Measurements from ENCODE around the gene PCBP2.
A peak's percentile ranks its signal among the peaks of the same experiment; 100 is the strongest.

The PCBP2 gene

DNA sequence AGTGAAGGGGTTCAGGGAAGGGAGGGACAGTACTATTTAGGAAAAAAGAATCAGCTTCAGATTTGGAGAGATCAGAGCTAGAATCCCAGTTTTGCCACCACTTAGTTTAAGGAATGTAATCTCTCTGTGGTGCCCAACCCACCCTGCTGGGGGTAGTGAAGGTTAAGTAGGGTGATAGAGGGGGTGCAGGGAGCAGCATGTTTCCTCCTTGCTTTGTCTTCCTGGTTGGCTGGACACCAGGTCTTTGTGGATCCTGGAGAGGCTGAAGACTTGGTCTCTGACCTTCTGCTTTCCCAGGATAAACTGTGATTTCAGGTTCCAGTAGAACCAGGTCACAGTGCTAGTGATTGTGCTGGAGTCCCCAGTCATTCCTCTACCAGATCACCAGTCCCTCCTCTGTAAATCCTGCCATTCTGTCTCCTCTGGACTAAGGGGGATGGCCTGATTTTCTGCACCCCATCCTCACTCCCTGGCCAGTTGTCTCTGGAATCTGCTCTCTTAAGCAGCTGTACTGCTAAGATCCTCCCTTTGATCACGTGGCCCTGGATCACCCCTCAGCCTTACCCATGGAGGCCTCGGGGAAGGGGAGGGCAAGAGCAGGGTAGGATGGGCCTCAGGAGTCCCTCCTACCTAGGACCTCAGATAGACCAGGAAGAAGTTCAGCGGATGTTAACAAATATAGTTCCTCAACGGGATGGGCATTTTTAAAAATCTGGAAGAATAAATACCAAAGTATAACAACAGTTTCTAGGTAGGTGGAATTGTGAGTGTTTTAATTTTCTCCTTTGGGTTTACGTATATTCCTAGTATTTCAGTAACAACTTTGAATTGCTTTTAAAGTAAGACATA, 44.2 kb downstream of the PCBP2 start:
- H3K27ac ChIP-seq (ENCODE audit: low read depth, low read length, severe bottlenecking) = peak overlapping the region; percentile 24
- H3K36me3 ChIP-seq (ENCODE audit: control insufficient read depth, insufficient read depth, low read length) = peaks cover 9% of the 10 kb centered on the region
- no peak overlapping the region for H3K4me3 ChIP-seq (ENCODE audit: extremely low read depth, insufficient read depth, low read length, poor library complexity, severe bottlenecking)
- no peaks in the 10 kb centered on the region for H3K9me3 ChIP-seq (ENCODE audit: control insufficient read depth, low read length)
- H3K4me1 ChIP-seq (ENCODE audit: control insufficient read depth, insufficient read depth, low read length, poor library complexity, severe bottlenecking) = peaks cover 30% of the 10 kb centered on the region
- WGBS, 2 experiments (ENCODE audit: insufficient coverage in 2 of 2) = 100% methylated on average over 1 of the region's 5 CpGs; no CpG with 5 or more reads in 1 of the 2 experiments

DNA sequence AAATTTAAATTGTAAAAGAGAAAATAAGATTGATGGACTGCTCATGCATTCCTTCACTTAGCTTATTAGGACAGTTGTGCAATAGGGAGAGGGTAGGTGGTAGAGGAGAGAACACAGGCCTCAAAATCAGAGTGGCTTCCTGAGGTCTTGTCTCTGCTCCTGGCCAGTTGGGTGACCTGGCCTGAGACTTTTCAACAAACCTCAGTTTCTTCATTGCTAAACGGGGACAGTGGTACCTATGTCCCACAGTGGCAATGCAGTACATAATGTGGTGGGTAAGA, 44.8 kb downstream of the PCBP2 start:
- Histone ChIP-seq H3K27ac (ENCODE audit: low read depth, low read length, severe bottlenecking) (no peak overlapping the region), H3K36me3 (ENCODE audit: control insufficient read depth, insufficient read depth, low read length) (peaks cover 9% of the 10 kb centered on the region), H3K9me3 (ENCODE audit: control insufficient read depth, low read length) (no peaks in the 10 kb centered on the region), H3K4me3 (ENCODE audit: extremely low read depth, insufficient read depth, low read length, poor library complexity, severe bottlenecking) (no peak overlapping the region), H3K4me1 (ENCODE audit: control insufficient read depth, insufficient read depth, low read length, poor library complexity, severe bottlenecking) (peaks cover 33% of the 10 kb centered on the region)
- WGBS, 2 experiments (ENCODE audit: insufficient coverage in 2 of 2) = no CpG with 5 or more reads among the region's 1 CpG

DNA sequence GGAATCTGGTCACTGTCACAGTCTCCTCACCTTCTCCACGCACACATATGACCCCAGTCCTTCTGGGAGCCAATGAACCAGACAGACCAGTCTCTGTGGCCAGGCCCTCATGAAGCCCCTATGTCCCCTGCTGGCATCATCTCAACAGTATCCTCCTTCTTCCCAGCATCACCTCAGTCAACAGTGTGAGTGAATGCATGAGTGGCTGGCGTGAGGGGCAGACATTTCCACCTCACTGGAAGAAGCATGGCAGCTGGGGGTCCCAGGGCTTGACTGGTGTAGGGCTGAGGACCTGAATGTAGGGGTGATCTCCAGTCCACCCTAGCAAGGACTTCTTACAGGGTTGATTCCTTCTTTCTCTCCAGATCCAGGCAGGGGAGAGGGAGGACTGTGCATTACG, 45.6 kb downstream of the PCBP2 start:
- no peak overlapping the region for H3K27ac ChIP-seq (ENCODE audit: low read depth, low read length, severe bottlenecking)
- H3K4me3 ChIP-seq (ENCODE audit: extremely low read depth, insufficient read depth, low read length, poor library complexity, severe bottlenecking) = no peak overlapping the region
- no peaks in the 10 kb centered on the region for H3K9me3 ChIP-seq (ENCODE audit: control insufficient read depth, low read length)
- peaks cover 35% of the 10 kb centered on the region for H3K4me1 ChIP-seq (ENCODE audit: control insufficient read depth, insufficient read depth, low read length, poor library complexity, severe bottlenecking)
- WGBS, 2 experiments (ENCODE audit: insufficient coverage in 2 of 2) = 100% methylated on average over 1 of the region's 3 CpGs
- H3K36me3 ChIP-seq (ENCODE audit: control insufficient read depth, insufficient read depth, low read length) = peaks cover 9% of the 10 kb centered on the region

DNA sequence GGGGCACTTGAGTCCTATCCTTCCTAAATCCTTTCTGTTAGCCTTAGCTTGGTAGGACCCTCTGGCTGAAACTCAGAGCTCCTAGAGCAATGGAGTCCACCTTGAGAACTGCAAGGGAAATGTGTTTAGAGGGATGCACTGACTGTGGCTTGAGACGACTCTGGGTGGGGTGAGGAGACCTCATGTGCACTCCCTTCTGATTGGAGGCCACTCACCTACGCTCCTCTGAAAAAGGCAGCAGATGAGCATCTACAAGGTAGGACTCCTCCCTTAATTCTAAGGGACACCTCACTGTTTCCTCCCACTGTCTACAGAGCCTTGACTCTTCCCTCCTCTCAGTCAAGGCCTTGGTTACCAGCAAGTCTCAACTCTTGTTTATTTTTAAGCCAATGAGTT, 46.3 kb downstream of the PCBP2 start:
- peaks cover 36% of the 10 kb centered on the region for H3K4me1 ChIP-seq (ENCODE audit: control insufficient read depth, insufficient read depth, low read length, poor library complexity, severe bottlenecking)
- H3K36me3 ChIP-seq (ENCODE audit: control insufficient read depth, insufficient read depth, low read length) = peaks cover 14% of the 10 kb centered on the region
- H3K9me3 ChIP-seq (ENCODE audit: control insufficient read depth, low read length) = no peaks in the 10 kb centered on the region
- H3K4me3 ChIP-seq (ENCODE audit: extremely low read depth, insufficient read depth, low read length, poor library complexity, severe bottlenecking) = peak overlapping the region; percentile 60
- H3K27ac ChIP-seq (ENCODE audit: low read depth, low read length, severe bottlenecking) = no peak overlapping the region
- 83 to 89% methylated on average over 2 of the region's 2 CpGs for WGBS, 2 experiments (ENCODE audit: insufficient coverage in 2 of 2)

DNA sequence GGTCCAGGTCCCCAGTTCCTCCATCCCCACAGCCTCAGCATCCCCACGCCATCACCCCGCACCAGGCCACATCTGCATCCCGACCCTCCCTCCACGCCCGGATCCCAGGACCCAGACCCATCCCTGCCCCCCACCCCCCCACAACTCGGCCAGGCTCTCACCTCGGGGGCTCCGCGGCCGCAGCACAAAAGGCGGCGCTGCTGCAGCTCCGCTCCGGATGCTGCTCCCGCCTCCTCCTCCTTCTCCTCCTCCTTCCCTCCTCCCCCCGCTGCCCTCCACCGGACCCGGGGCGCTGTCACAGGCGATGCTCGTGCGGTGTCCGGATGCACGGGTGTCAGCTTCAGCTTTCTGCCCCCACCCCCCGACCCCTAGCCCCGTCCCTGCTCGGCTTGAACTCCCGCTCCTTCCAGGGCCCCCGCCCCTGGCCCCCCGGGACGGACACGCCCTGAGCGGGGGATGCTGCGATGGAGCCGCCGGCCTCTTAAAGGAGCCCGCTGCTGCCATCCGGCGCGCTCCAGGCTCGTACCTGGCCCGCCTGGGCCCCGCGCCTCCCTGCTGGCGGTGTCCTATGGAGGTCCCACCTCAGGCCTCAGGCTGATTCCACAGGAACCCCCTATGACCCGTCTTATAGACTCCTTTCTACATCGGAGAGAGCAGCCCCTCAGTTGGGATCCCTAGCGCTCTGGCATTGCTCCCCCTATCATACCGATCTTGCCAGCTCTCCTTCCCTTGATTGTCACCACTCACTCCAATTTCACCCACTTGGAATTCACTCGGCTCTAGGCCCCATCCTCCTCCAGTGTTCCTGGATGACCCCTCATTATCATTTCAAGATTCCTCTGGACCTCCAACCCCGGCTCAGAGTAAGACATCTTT, 47.6 kb downstream of the PCBP2 start, which contains the start of gene MAP3K12:
TSS of gene MAP3K12 (minus strand) at position 193 of the 876 bp plus-strand sequence. CDS start 12,067 bp downstream, outside the sequence.
- H3K4me3 ChIP-seq (ENCODE audit: extremely low read depth, insufficient read depth, low read length, poor library complexity, severe bottlenecking) = peak within 1 kb of the TSS; percentile 60
- H3K36me3 ChIP-seq (ENCODE audit: control insufficient read depth, insufficient read depth, low read length) = peaks cover 27% of the 10 kb centered on the region
- peaks cover 24% of the 10 kb centered on the region for H3K4me1 ChIP-seq (ENCODE audit: control insufficient read depth, insufficient read depth, low read length, poor library complexity, severe bottlenecking)
- H3K9me3 ChIP-seq (ENCODE audit: control insufficient read depth, low read length) = no peaks in the 10 kb centered on the region
- H3K27ac ChIP-seq (ENCODE audit: low read depth, low read length, severe bottlenecking) = peak within 1 kb of the TSS; percentile 99
- 0 to 1% methylated on average over 21 to 34 of the region's 51 CpGs for WGBS, 2 experiments (ENCODE audit: insufficient coverage in 2 of 2)

DNA sequence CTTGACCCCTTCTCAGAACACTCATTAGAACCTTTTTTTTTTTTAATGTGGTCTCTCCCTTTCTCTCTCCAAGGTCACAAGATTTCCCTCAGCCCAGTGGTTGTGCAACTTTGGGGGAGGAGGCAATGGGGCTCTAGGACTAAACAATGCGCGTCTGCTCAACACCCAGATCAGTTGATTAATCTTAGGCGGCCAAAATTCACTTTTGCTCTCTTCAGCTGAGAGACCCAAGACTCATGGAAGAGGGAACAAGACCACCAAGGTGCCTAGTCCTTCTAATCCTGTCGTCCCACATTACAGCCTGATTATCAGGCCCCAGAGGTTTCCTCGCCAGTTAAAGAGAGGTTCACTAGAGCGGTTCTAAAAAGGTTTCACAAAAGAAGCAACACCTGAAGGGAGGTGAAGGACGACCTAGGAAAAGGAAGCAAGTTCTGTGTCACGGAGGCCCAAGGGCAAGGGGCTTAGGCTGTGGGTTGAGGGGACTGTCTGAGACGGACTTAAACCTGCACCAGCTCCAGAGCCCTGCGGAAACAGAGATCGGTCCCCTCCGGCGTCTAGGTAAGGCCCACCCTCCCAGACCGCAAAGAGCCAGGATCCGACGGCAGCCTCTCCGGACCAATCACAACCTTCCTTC, 48.4 kb downstream of the PCBP2 start:
- 9 to 28% methylated on average over 9 to 14 of the region's 17 CpGs for WGBS, 2 experiments (ENCODE audit: insufficient coverage in 2 of 2)
- Histone ChIP-seq H3K4me3 (ENCODE audit: extremely low read depth, insufficient read depth, low read length, poor library complexity, severe bottlenecking) (peak overlapping the region; percentile 60), H3K4me1 (ENCODE audit: control insufficient read depth, insufficient read depth, low read length, poor library complexity, severe bottlenecking) (peaks cover 24% of the 10 kb centered on the region), H3K36me3 (ENCODE audit: control insufficient read depth, insufficient read depth, low read length) (peaks cover 34% of the 10 kb centered on the region), H3K27ac (ENCODE audit: low read depth, low read length, severe bottlenecking) (peak overlapping the region; percentile 99), H3K9me3 (ENCODE audit: control insufficient read depth, low read length) (no peaks in the 10 kb centered on the region)

DNA sequence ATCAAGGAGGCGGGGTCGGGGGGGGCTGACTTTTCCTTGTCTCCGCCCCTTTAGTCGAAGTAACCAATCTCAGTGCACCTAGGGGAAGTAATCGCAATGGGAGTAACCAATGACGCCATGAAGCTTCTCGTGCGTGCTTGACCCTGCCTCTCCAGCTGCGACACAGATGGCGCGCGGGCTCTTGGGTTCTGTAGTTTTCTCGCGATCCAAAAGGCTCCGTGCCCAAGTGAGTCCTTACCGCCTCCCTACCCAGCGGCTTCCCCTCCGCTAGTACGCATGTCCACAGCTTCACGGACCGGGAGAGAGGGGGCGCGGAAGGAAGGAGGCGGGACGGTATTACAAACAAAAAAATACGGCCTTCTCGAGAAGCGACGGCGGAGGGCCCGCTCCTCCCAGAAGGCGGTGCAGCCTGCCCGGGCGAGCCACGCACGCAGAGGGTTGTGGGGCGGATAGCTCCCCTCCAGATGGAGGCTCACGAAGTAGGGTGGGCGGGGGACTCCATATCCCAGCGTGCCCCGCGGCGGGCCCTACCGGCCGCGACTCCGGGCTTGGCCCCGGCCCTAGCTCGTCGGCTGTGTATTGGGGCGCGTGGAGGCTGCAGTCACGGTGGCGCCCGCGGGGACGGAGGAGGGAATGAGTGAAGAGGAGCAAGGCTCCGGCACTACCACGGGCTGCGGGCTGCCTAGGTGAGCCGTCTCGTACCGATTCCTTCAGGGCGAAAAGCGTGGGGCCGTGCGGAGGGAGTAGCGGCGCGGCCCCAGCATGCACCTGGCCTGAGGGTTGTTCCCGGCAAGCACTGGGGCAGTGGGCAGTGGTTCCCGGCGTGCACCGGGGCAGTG, 49.1 kb downstream of the PCBP2 start, which contains the start of gene TARBP2:
TSS of gene TARBP2 (plus strand) at position 508 of the 839 bp plus-strand sequence. CDS start at position 634, 126 bp downstream.
- Histone ChIP-seq H3K27ac (ENCODE audit: low read depth, low read length, severe bottlenecking) (peak within 1 kb of the TSS; percentile 99), H3K4me3 (ENCODE audit: extremely low read depth, insufficient read depth, low read length, poor library complexity, severe bottlenecking) (peak within 1 kb of the TSS; percentile 60), H3K36me3 (ENCODE audit: control insufficient read depth, insufficient read depth, low read length) (peaks cover 37% of the 10 kb centered on the region), H3K4me1 (ENCODE audit: control insufficient read depth, insufficient read depth, low read length, poor library complexity, severe bottlenecking) (peaks cover 19% of the 10 kb centered on the region), H3K9me3 (ENCODE audit: control insufficient read depth, low read length) (no peaks in the 10 kb centered on the region)
- 0% methylated on average over 28 to 50 of the region's 74 CpGs for whole genome bisulfite sequencing, 2 experiments (ENCODE audit: insufficient coverage in 2 of 2)

DNA sequence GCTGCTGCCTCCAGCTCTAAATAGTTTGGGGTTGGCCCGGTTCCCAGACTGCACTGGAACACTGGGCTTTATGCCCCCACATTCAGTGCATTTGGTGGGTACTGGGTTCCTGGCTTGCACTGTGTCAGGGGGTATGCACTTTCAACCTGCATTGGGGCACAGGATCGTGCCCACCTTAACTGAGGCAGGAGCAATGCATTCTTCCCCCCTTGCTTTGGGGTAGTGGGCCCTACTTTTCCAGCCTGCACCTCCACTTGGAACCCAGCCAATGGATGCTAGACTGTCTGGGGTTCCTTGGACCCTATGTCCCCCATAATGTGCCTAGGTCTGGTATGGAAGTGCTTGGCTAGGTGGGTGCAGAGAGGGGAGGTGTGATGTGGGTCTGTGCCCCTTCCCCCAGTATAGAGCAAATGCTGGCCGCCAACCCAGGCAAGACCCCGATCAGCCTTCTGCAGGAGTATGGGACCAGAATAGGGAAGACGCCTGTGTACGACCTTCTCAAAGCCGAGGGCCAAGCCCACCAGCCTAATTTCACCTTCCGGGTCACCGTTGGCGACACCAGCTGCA, 49.8 kb downstream of the PCBP2 start:
- 80% methylated on average over 10 of the region's 10 CpGs for WGBS, 2 experiments (ENCODE audit: insufficient coverage in 2 of 2)
- H3K4me3 ChIP-seq (ENCODE audit: extremely low read depth, insufficient read depth, low read length, poor library complexity, severe bottlenecking) = peak overlapping the region; percentile 60

DNA sequence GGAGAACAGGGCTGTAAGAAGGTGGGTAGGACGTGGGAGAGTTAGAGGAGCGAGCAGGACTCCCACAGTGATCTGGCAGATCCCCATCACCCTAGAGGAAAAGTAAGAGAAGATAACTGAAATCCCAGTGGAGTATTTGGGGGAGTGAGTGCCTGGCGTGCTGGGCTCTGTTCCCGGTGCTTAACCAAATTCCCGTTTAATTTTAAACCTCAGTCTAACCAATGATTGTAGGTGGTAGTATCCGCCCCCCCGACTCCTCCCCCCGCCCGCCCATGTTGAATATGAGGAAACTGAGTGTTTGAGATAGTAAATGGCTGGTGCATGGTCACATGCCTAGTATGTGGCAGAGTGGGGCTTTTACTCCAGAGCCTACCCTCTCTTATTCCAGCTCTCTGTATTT, 50.4 kb downstream of the PCBP2 start:
- 93 to 95% methylated on average over 2 to 4 of the region's 9 CpGs for WGBS, 2 experiments (ENCODE audit: insufficient coverage in 2 of 2)
- H3K9me3 ChIP-seq (ENCODE audit: control insufficient read depth, low read length) = no peaks in the 10 kb centered on the region
- H3K4me3 ChIP-seq (ENCODE audit: extremely low read depth, insufficient read depth, low read length, poor library complexity, severe bottlenecking) = peak overlapping the region; percentile 60
- H3K36me3 ChIP-seq (ENCODE audit: control insufficient read depth, insufficient read depth, low read length) = peaks cover 48% of the 10 kb centered on the region
- H3K4me1 ChIP-seq (ENCODE audit: control insufficient read depth, insufficient read depth, low read length, poor library complexity, severe bottlenecking) = peaks cover 15% of the 10 kb centered on the region
- H3K27ac ChIP-seq (ENCODE audit: low read depth, low read length, severe bottlenecking) = no peak overlapping the region

More for the DNA sequence above, 49.8 kb downstream of the PCBP2 start:
- Histone ChIP-seq H3K36me3 (ENCODE audit: control insufficient read depth, insufficient read depth, low read length) (peaks cover 44% of the 10 kb centered on the region), H3K9me3 (ENCODE audit: control insufficient read depth, low read length) (no peaks in the 10 kb centered on the region), H3K4me1 (ENCODE audit: control insufficient read depth, insufficient read depth, low read length, poor library complexity, severe bottlenecking) (peaks cover 15% of the 10 kb centered on the region), H3K27ac (ENCODE audit: low read depth, low read length, severe bottlenecking) (peak overlapping the region; percentile 99)

Measured in mesodermal cell (in vitro differentiated cells).